Epithelial cell of proximal tubule (primary cell): Measurements from ENCODE around the gene CORO7. TPM values are rescaled to one million over a fixed set of nuclear protein-coding genes. Genes with fewer than 3 reads are reported as not detected.

ENCODE experiments used
- DNase-seq: peaks from one replicate; pipeline ENCODE4 v3.0.0-alpha.2; 2011; ENCODE audit warnings: low read depth
- H3K4me3 ChIP-seq: 2 replicates; pipeline ENCODE4 v1.5.1; 2011; ENCODE audit warnings: low read depth, mild to moderate bottlenecking, low read length
- CTCF ChIP-seq: conservative IDR thresholded peaks from 2 replicates; pipeline ENCODE4 v1.5.1; 2012; ENCODE audit warnings: low read depth, mild to moderate bottlenecking, low read length
- total RNA-seq: library from RNA; depleted of rRNA; stranded (reverse); fragments of >200 nt; gene quantifications from 2 replicates; pipeline ENCODE4 v1.2.3, GENCODE V29; 2015

CORO7 gene
- total RNA-seq, 1 donor from 2014 or later = 101 TPM

- TF ChIP-seq CTCF = no peak
- no peak overlapping the region for H3K4me3 ChIP-seq
- DNase-seq = no peak
Observed at GRCh38 chr16:4454623-4455022, 38.2 kb upstream of the CORO7 start.

GRCh38 chr16:4452674-4453073, 36.3 kb upstream of the CORO7 start:
- no peak for TF ChIP-seq CTCF
- DNase-seq = no peak
- H3K4me3 ChIP-seq = no peak overlapping the region

- H3K4me3 ChIP-seq = no peak overlapping the region
- no peak for DNase-seq
Observed at GRCh38 chr16:4450931-4451519, 34.6 kb upstream of the CORO7 start.

GRCh38 chr16:4450430-4450829, 34.0 kb upstream of the CORO7 start:
- DNase-seq = no peak
- no peak overlapping the region for H3K4me3 ChIP-seq
- TF ChIP-seq CTCF = no peak

More at GRCh38 chr16:4450931-4451519, 34.6 kb upstream of the CORO7 start:
- TF ChIP-seq CTCF = no peak

GRCh38 chr16:4443986-4444385, 27.6 kb upstream of the CORO7 start:
- H3K4me3 ChIP-seq = no peak overlapping the region
- DNase-seq = no peak
- TF ChIP-seq CTCF = no peak

- no peak for DNase-seq
- no peak for TF ChIP-seq CTCF
- H3K4me3 ChIP-seq = no peak overlapping the region
Observed at GRCh38 chr16:4443271-4443670, 26.9 kb upstream of the CORO7 start.

- TF ChIP-seq CTCF = no peak
- H3K4me3 ChIP-seq = no peak overlapping the region
- no peak for DNase-seq
Observed at GRCh38 chr16:4442371-4442770, 26.0 kb upstream of the CORO7 start.
